Left renal pelvis (tissue), 4 donors: ENCODE results near the gene PRMT1. TPM values are rescaled to one million over a fixed set of nuclear protein-coding genes. Genes with fewer than 3 reads are reported as not detected.
"Not testable (repeated sequence)": the region's sequence is repeated elsewhere in the genome, so short reads cannot be mapped to it uniquely, and the experiment has no call there.

Experiments used
- DNase-seq, 4 donors: peaks; one replicate each; pipeline ENCODE4 v3.0.0-alpha.2; 2013; ENCODE audit warnings: low read depth in 4 of 4, low spot score in 3 of 4
- polyA plus RNA-seq, 4 donors: library from polyadenylated mRNA; unstranded; fragments of 120-200 nt; gene quantifications; one replicate each; pipeline ENCODE4 v1.2.1, GENCODE V29; 2013; ENCODE audit not compliant: insufficient read length in 4 of 4

Gene PRMT1
- polyA plus RNA-seq, 4 donors = 161 to 255 (median 205) TPM

GRCh38 chr19:49716154-49716553, 39.1 kb downstream of the PRMT1 start:
- DNase-seq = no peak

DNA sequence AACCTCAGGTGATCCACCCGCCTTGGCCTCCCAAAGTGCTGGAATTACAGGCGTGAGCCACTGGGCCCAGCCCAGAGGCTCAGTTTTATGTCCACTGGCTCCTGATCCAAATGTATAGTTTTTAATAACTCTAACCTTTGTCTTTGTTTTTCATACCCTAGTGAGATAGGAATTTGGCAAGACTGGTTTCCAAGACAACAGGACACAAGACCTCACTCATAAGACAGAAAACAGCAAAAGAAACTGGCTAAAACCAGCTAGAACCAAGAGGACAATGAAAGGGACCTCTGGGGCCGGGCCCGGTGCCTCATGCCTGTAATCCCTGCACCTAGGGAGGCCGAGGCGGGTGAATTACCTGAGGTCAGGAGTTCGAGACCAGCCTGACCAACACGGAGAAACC, 41.4 kb downstream of the PRMT1 start:
- DNase-seq = no peak

DNA sequence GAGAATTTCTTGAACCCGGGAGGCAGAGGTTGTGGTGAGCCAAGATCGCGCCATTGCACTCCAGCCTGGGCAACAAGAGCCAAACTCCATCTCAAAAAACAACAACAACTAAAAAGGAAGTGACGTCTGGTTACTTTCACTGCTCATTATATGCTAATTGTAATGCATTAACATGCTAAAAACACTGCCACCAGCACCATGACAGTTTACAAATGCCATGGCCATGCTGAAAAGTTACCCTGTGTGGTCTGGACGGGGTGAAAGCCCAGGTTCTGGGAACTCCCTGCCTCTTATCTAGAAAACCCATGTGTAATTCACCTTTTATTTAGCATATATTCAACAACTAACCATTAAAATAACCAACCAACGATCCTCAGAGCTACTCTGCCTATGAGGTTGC, 41.9 kb downstream of the PRMT1 start:
- DNase-seq = no peak

GRCh38 chr19:49719420-49719819, 42.3 kb downstream of the PRMT1 start:
- DNase-seq = not testable (repeated sequence)

DNA sequence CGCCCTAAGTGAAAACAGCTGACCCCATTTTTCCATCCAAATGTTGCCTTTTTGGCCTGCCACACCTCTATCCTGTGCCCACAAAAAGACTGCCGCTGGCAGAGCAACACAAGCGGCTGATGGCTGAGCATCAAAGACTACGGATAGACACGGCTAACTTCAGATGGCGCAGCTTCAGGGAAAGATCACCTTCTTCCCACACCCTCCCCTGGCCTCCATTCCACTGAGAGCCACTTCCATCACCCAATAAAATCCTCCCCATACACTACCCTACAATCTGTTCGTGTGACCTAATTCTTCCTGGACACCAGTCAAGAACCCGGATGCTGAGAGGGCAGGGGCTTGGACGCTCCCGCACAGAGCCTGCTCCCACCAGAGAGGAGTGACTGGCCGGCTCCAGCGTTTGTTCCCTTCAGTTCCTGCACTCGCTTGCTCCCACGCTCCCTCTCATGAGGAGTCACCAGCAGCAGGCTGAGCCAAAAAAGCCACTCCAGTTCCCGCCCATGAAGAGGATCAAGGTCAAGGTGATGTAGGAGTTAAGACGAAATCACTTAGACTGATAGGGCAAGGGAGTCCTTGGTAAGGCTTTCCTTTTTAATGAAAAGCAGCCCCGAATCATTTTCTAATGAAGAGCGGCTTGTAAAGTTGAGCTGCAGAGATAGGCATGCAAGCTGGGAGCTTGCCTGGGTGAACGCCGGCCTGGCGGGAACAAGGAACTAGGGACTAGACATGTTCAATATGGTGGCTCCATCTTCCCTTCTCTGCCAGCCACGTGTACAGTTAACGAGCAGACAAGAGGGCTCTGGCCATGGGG, 50.4 kb downstream of the PRMT1 start:
- DNase-seq = peak in 1 of 4 donors; percentile 24

GRCh38 chr19:49730166-49730565, 53.1 kb downstream of the PRMT1 start:
- no peak for DNase-seq

Other genes starting within 250 kb of the PRMT1 start
- gene SLC17A7, start 235.7 kb upstream of the PRMT1 start, polyA plus RNA-seq = 1 to 10 TPM in 1 of 4 donors, under 1 TPM in 3; 0.29 to 3.2 (median 0.56) TPM
- 100 to 1,000 TPM in 1 of 4 donors, 10 to 100 TPM in 3; 52.5 to 104 (median 82.3) TPM for gene PIH1D1, start 225.5 kb upstream of the PRMT1 start, polyA plus RNA-seq
- gene ALDH16A1, start 224.0 kb upstream of the PRMT1 start, polyA plus RNA-seq = 10 to 100 TPM; 12.2 to 32.1 (median 16.4) TPM
- 1 to 10 TPM; 2.8 to 6.7 (median 4.5) TPM for gene FLT3LG, start 203.1 kb upstream of the PRMT1 start, polyA plus RNA-seq
- 1,000 to 10,000 TPM; 2,432 to 3,072 (median 2,712) TPM for gene RPL13A, start 189.7 kb upstream of the PRMT1 start, polyA plus RNA-seq
- 1,000 to 10,000 TPM; 2,592 to 2,856 (median 2,752) TPM for gene RPS11, start 180.8 kb upstream of the PRMT1 start, polyA plus RNA-seq
- gene FCGRT, start 164.6 kb upstream of the PRMT1 start, polyA plus RNA-seq = 100 to 1,000 TPM; 214 to 302 (median 275) TPM
- gene RCN3, start 149.3 kb upstream of the PRMT1 start, polyA plus RNA-seq = 100 to 1,000 TPM in 1 of 4 donors, 10 to 100 TPM in 3; 18.1 to 107 (median 23.4) TPM
- 10 to 100 TPM; 46.1 to 75.0 (median 57.6) TPM for gene NOSIP, start 96.7 kb upstream of the PRMT1 start, polyA plus RNA-seq
- gene PRRG2, start 96.0 kb upstream of the PRMT1 start, polyA plus RNA-seq = 1 to 10 TPM in 3 of 4 donors, under 1 TPM in 1; 0.52 to 7.5 (median 6.4) TPM
- 10 to 100 TPM; 15.4 to 31.1 (median 20.3) TPM for gene PRR12, start 86.1 kb upstream of the PRMT1 start, polyA plus RNA-seq
- 10 to 100 TPM; 20.1 to 49.9 (median 26.6) TPM for gene RRAS, start 37.1 kb upstream of the PRMT1 start, polyA plus RNA-seq
- gene SCAF1, start 35.1 kb upstream of the PRMT1 start, polyA plus RNA-seq = 10 to 100 TPM; 28.7 to 45.5 (median 31.3) TPM
- 10 to 100 TPM; 39.3 to 84.9 (median 47.1) TPM for gene IRF3, start 11.4 kb upstream of the PRMT1 start, polyA plus RNA-seq
- 10 to 100 TPM; 20.6 to 36.1 (median 22.4) TPM for gene BCL2L12, start 11.3 kb upstream of the PRMT1 start, polyA plus RNA-seq
- gene ADM5, start 12.3 kb downstream of the PRMT1 start, polyA plus RNA-seq = 1 to 10 TPM in 2 of 4 donors, under 1 TPM in 2; 0.74 to 2.1 (median 1.1) TPM
- 10 to 100 TPM; 10.9 to 22.8 (median 16.1) TPM for gene CPT1C, start 13.8 kb downstream of the PRMT1 start, polyA plus RNA-seq
- gene TSKS, start 86.0 kb downstream of the PRMT1 start, polyA plus RNA-seq = under 1 TPM in 3 of 4 donors, not detected in 1; 0.08 to 0.48 (median 0.09) TPM
- gene AP2A1, start 89.7 kb downstream of the PRMT1 start, polyA plus RNA-seq = 10 to 100 TPM; 45.5 to 74.1 (median 62.0) TPM
- gene FUZ, start 136.0 kb downstream of the PRMT1 start, polyA plus RNA-seq = 10 to 100 TPM; 20.9 to 43.3 (median 35.5) TPM
- 10 to 100 TPM; 43.9 to 76.8 (median 64.9) TPM for gene MED25, start 141.0 kb downstream of the PRMT1 start, polyA plus RNA-seq
- gene PTOV1, start 173.9 kb downstream of the PRMT1 start, polyA plus RNA-seq = 100 to 1,000 TPM; 218 to 399 (median 268) TPM
- 10 to 100 TPM; 35.5 to 97.3 (median 48.8) TPM for gene PNKP, start 190.3 kb downstream of the PRMT1 start, polyA plus RNA-seq
- gene AKT1S1, start 200.1 kb downstream of the PRMT1 start, polyA plus RNA-seq = 10 to 100 TPM; 27.3 to 46.8 (median 32.0) TPM
- 10 to 100 TPM; 35.2 to 64.9 (median 43.0) TPM for gene TBC1D17, start 200.4 kb downstream of the PRMT1 start, polyA plus RNA-seq
- gene IL4I1, start 219.6 kb downstream of the PRMT1 start, polyA plus RNA-seq = 1 to 10 TPM; 1.4 to 3.4 (median 2.0) TPM